ENCODE results near the gene MAST4. TPM values are rescaled to one million over a fixed set of nuclear protein-coding genes. Genes with fewer than 3 reads are reported as not detected.

The MAST4 gene
- total and polyA plus RNA-seq, 12 donors: 29.6 to 93.3 (median 76.6) TPM

DNA sequence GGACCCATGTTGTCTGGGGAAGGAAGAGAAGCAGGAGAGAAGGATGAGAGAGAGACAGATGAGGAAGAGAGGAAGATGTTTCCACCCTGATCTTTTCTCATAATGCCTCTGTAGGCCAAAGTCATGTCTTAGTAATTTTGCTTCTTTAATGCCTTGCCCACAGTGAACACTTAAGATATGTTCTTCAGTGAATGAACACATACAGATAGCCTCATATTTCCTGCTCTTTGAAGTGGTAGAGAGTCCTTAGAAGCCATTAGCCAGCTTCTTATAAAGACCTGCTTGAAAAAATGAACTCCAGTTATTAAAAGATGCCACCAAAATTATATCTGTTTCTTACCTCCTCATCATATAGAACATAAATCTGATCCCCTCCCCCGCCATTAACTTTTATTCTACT, 356.0 kb downstream of the MAST4 start:
- no peaks in the 10 kb centered on the region for H3K36me3 ChIP-seq
- H3K27me3 ChIP-seq: no peaks in the 10 kb centered on the region
- DNase-seq (no peak), ATAC-seq (no peak)
- no peaks in the 10 kb centered on the region for H3K9me3 ChIP-seq
- no peak for TF ChIP-seq CTCF (IDR thresholded peaks at IDR 0.05)
- H3K4me1 ChIP-seq: peaks cover 0 to 3% (median 0%) of the 10 kb centered on the region in 9 donors
- H3K27ac ChIP-seq: no peak overlapping the region
- intact Hi-C loops (cut with DNase I): loop anchor here in 1 of 10 donors (10.0 kb wide), 1 partner anchor 137 kb away; no protein-coding TSS in a partner anchor
- H3K4me3 ChIP-seq: no peak overlapping the region
- WGBS, 2 donors: 100% methylated on average over 1 of the region's 1 CpG

GRCh38 chr5:66956439-66956838, 360.2 kb downstream of the MAST4 start:
- Histone ChIP-seq H3K4me1 (peaks cover 0 to 35% (median 18%) of the 10 kb centered on the region in 9 donors), H3K4me3 (no peak overlapping the region), H3K9me3 (no peaks in the 10 kb centered on the region), H3K27ac (no peak overlapping the region), H3K27me3 (no peaks in the 10 kb centered on the region), H3K36me3 (no peaks in the 10 kb centered on the region)
- TF ChIP-seq CTCF (IDR thresholded peaks at IDR 0.05): no peak
- intact Hi-C loops (cut with DNase I): loop anchor here in 3 of 10 donors (5.0 to 10.0 kb wide), 3 partner anchors 64 to 142 kb away; no protein-coding TSS in a partner anchor
- DNase-seq: no peak
- 94 to 96% methylated on average over 4 of the region's 4 CpGs for WGBS, 2 donors
- ATAC-seq: no peak

DNA sequence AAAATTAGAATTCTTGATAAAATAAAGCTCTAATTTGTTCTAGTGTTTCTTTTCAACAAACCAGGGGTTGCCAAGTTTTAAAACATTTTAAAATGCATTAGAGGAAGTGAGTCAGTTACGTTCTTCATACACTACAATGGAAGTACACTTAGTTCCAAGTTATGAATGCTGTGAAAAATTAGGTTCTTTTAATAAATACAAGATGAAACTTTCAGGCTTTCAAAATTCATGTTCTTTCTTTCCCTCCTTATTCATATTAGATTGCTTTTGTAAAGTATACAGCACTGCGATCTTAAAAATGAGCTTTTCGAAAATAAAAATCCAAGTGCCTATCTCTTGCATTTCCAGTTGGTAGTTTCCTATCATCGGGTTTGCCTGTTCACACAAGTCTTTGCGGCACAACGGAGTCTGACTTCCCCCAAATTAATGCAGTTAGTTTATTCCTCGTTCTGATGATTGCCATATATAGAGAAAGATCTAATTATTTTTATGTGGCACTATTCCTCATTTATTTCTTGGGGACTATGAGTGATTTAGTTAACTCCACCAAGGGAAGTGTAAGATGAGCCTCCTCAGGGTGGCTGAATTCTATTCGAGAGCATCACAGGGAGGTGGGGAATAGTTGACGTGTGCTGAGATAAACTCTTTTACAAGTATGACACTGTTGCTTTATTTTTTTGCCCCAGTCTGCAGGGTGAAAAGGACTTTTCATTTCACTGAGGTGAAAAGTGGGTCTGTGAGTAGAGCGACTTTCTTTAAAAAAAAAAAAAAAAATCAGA, 362.2 kb downstream of the MAST4 start:
- Histone ChIP-seq H3K36me3 (no peaks in the 10 kb centered on the region), H3K27me3 (no peaks in the 10 kb centered on the region), H3K4me1 (peaks cover 0 to 52% (median 31%) of the 10 kb centered on the region in 9 donors), H3K9me3 (no peaks in the 10 kb centered on the region), H3K4me3 (peak overlapping the region; percentile 0 to 56 (median 47)), H3K27ac (peak overlapping the region; percentile 16 to 80 (median 64))
- no peak for TF ChIP-seq CTCF (IDR thresholded peaks at IDR 0.05)
- intact Hi-C loops (cut with DNase I): loop anchor here in 3 of 10 donors (5.0 to 10.0 kb wide), 3 partner anchors 66 to 144 kb away; no protein-coding TSS in a partner anchor
- ATAC-seq (peak; percentile 40 to 82 (median 68)), DNase-seq (peak in 1 of 2 donors; percentile 14)
- 28 to 29% methylated on average over 10 of the region's 10 CpGs for WGBS, 2 donors

- intact Hi-C loops (cut with DNase I): loop anchor here in 3 of 10 donors (5.0 to 10.0 kb wide), 3 partner anchors 67 to 144 kb away; no protein-coding TSS in a partner anchor
- 22 to 25% methylated on average over 11 of the region's 11 CpGs for WGBS, 2 donors
- Histone ChIP-seq H3K4me1 (peaks cover 0 to 59% (median 38%) of the 10 kb centered on the region in 9 donors), H3K27me3 (no peaks in the 10 kb centered on the region), H3K36me3 (no peaks in the 10 kb centered on the region), H3K9me3 (no peaks in the 10 kb centered on the region), H3K27ac (peak overlapping the region; percentile 16 to 80 (median 64)), H3K4me3 (peak overlapping the region; percentile 0 to 56 (median 47))
- DNase-seq (peak; percentile 39 to 49), ATAC-seq (peak; percentile 47 to 79 (median 70))
- no peak for TF ChIP-seq CTCF (IDR thresholded peaks at IDR 0.05)
Measured at GRCh38 chr5:66958980-66959641, 362.9 kb downstream of the MAST4 start.
